Colonic mucosa (tissue), 4 donors: Measurements from ENCODE around the gene TRPM3. TPM values are rescaled to one million over a fixed set of nuclear protein-coding genes. Genes with fewer than 3 reads are reported as not detected.

Source experiments
- DNase-seq: peaks from one replicate; pipeline ENCODE4 v3.0.0-alpha.2; 2020
- H3K27ac ChIP-seq: fragments of 200-600 bp; one replicate; pipeline ENCODE4 v1.8.0; 2021
- H3K27me3 ChIP-seq: fragments of 200-600 bp; one replicate; pipeline ENCODE4 v1.8.0; 2021
- H3K36me3 ChIP-seq: fragments of 200-600 bp; one replicate; pipeline ENCODE4 v1.8.0; 2021
- H3K4me1 ChIP-seq: fragments of 200-600 bp; one replicate; pipeline ENCODE4 v1.8.0; 2021; ENCODE audit warnings: mild to moderate bottlenecking
- H3K4me3 ChIP-seq: fragments of 200-600 bp; one replicate; pipeline ENCODE4 v1.8.0; 2021
- H3K9ac ChIP-seq, 2 donors: one replicate each; pipeline ENCODE4 v1.7.0; 2013; ENCODE audit warnings: control low read depth in 2 of 2, low read depth in 2 of 2, low read length in 2 of 2
- H3K9me3 ChIP-seq: fragments of 200-600 bp; one replicate; pipeline ENCODE4 v1.8.0; 2021
- intact Hi-C: fragments of 100-400 bp; cut with DNase I; formaldehyde crosslinking; loops from one replicate; pipeline ENCODE4 v1.14.1; 2022
- total RNA-seq, 2 donors: library from RNA; stranded (reverse); fragmentation: NEBNext Ultra II Directional in 1 of 2; extraction: Animal tissue kit (Norgen Biotek cat#: 25700) in 1 of 2; gene quantifications; one replicate each; pipeline ENCODE4 v1.2.1, GENCODE V29; 2021
- TF ChIP-seq, protein P1 (sequence below): fragments of 200-600 bp; IDR thresholded peaks from one replicate; pipeline ENCODE4 v1.8.0; 2022; ENCODE audit warnings: antibody characterized with exemption, mild to moderate bottlenecking
- donor health status: healthy.
- donor health status: DM: no; HTN: no; CAD: no.
- donor health status: DM: no; HTN: no; CAD: no.

The TRPM3 gene
- total RNA-seq, 2 donors from 2014 or later: 0.32 to 0.35 TPM

DNA sequence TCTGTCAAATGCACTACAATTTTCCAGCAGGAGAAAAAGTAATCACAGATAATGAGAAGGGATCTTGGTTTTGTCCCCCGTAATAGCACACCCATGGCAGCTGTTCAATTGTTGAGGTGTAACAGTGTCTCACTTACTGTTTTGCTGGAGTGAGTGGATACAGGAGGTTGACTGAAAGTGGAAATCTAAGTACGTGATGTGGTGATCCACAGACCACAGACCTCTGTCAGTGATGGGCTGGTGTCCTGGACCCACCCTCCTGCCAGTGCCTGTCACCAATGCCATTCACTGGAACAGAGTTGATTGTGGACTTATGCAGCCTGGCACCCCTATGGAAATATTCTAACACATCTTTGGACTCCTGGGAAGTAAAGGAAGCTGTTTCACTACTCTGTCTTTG lies 261.7 kb downstream of the TRPM3 start:
- intact Hi-C loops: no loop called here
- no peak overlapping the region for H3K4me3 ChIP-seq
- H3K4me1 ChIP-seq: no peaks in the 10 kb centered on the region
- TF ChIP-seq, protein P1, sequence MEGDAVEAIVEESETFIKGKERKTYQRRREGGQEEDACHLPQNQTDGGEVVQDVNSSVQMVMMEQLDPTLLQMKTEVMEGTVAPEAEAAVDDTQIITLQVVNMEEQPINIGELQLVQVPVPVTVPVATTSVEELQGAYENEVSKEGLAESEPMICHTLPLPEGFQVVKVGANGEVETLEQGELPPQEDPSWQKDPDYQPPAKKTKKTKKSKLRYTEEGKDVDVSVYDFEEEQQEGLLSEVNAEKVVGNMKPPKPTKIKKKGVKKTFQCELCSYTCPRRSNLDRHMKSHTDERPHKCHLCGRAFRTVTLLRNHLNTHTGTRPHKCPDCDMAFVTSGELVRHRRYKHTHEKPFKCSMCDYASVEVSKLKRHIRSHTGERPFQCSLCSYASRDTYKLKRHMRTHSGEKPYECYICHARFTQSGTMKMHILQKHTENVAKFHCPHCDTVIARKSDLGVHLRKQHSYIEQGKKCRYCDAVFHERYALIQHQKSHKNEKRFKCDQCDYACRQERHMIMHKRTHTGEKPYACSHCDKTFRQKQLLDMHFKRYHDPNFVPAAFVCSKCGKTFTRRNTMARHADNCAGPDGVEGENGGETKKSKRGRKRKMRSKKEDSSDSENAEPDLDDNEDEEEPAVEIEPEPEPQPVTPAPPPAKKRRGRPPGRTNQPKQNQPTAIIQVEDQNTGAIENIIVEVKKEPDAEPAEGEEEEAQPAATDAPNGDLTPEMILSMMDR: no peak
- no peaks in the 10 kb centered on the region for H3K36me3 ChIP-seq
- no peak overlapping the region for H3K27ac ChIP-seq
- H3K9ac ChIP-seq: no peak overlapping the region
- H3K9me3 ChIP-seq: no peaks in the 10 kb centered on the region
- no peaks in the 10 kb centered on the region for H3K27me3 ChIP-seq
- DNase-seq: no peak

DNA sequence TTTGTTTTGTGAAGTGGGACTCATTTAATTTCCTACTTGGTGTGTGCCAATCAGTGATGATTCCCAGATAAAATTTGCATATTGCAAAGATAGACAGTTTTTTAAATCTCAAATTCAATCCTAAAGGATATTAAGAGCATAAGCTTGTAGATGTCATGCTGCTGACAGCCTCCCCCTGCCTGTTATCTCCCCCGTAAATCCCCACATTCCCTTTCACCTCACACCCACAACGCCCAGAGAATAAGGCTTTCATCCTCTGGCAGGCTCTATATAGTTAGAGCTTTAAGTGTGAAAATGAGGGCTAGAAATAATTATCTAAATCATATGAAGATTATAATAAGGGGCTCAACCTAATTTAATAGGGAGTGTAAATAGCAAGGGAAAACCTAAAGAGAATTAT lies 265.0 kb downstream of the TRPM3 start:
- Histone ChIP-seq H3K9ac (no peak overlapping the region), H3K4me3 (no peak overlapping the region), H3K36me3 (no peaks in the 10 kb centered on the region), H3K27ac (no peak overlapping the region), H3K4me1 (no peaks in the 10 kb centered on the region), H3K27me3 (no peaks in the 10 kb centered on the region), H3K9me3 (no peaks in the 10 kb centered on the region)
- intact Hi-C loops: no loop called here
- TF ChIP-seq, protein P1: no peak
- DNase-seq: no peak

DNA sequence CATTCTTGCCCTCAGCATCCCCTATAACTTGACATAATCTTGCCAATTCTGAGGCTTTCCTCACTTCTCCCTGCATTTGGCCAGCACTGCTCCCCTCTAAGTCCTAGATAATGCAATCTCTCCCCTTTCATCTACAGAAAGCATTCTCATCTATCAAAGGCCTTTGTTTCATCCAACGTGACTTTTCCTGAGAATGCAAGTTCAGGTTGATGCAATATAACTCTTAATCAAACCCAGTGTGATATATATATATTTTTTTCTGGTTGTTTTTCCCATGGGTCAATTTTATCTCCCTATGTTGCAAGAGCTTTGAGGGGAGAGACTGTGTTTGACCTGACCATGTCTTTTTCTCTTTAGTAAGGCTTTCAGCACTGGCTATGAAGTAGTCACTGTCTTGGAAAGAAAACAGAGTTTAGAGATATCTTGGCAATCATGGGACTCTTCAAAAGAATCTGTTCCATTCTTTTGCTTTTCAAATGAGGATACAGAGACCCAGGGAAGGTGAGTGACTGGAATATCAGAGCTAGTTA lies 268.6 kb downstream of the TRPM3 start:
- TF ChIP-seq, protein P1: no peak
- Histone ChIP-seq H3K9me3 (no peaks in the 10 kb centered on the region), H3K4me3 (no peak overlapping the region), H3K36me3 (no peaks in the 10 kb centered on the region), H3K4me1 (no peaks in the 10 kb centered on the region), H3K27ac (no peak overlapping the region), H3K9ac (no peak overlapping the region), H3K27me3 (no peaks in the 10 kb centered on the region)
- intact Hi-C loops: no loop called here
- DNase-seq: no peak

DNA sequence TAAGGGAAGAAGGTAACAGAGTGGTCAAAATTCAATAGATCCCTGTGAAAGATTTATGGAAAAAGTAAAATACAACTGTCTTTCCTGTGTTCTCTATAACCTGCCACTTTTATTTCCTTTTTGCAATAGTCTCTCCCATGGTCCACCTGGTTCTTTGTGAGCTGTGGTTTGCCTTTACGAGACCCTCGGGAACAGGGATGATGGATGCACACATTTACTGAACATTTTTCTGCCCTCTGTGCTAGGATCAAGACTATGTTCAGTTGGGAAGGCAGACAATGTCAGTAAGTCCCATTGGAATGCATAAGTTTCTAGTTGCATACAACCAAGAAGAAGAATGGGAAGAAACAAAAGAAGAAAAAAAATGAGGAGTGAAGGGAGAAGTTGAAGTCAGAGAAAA lies 281.2 kb downstream of the TRPM3 start:
- Histone ChIP-seq H3K27ac (no peak overlapping the region), H3K27me3 (no peaks in the 10 kb centered on the region), H3K36me3 (no peaks in the 10 kb centered on the region), H3K4me1 (no peaks in the 10 kb centered on the region), H3K9ac (no peak overlapping the region), H3K4me3 (no peak overlapping the region), H3K9me3 (no peaks in the 10 kb centered on the region)
- DNase-seq: no peak
- TF ChIP-seq, protein P1: no peak
- intact Hi-C loops: no loop called here

DNA sequence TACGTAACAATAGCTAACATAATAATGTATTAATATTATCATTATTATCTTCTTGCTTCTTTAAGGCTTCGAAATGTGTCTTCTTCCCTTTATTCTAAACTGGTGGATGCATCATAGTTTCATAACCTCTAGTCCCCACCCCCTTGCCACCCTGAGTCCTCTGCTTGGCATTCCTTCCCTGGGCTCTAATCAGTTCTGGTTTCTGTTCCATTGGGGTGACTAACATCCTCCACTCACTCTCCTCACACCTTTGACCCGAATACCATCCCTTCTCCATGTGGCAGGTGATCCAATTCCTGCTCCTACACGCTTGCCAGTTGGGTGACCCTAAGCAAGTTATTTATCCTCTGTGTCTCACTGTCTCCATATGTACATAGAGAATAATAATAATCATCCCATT lies 286.1 kb downstream of the TRPM3 start:
- no peaks in the 10 kb centered on the region for H3K36me3 ChIP-seq
- H3K4me3 ChIP-seq: no peak overlapping the region
- TF ChIP-seq, protein P1: no peak
- no peak overlapping the region for H3K9ac ChIP-seq
- H3K4me1 ChIP-seq: no peaks in the 10 kb centered on the region
- intact Hi-C loops: no loop called here
- no peaks in the 10 kb centered on the region for H3K9me3 ChIP-seq
- H3K27me3 ChIP-seq: no peaks in the 10 kb centered on the region
- no peak overlapping the region for H3K27ac ChIP-seq
- no peak for DNase-seq
